Measurements from ENCODE around the gene GNB1.

GNB1 gene

GRCh38 chr1:1922956-1923833 lies 32.3 kb upstream of the GNB1 start:
- no peak for DNase-seq (ENCODE audit: low spot score)

GRCh38 chr1:1922702-1922955 lies 31.7 kb upstream of the GNB1 start:
- no peak for DNase-seq (ENCODE audit: low spot score)

- DNase-seq (ENCODE audit: low spot score), result no peak
Measured at GRCh38 chr1:1921901-1922701, 31.2 kb upstream of the GNB1 start.

- no peak for DNase-seq (ENCODE audit: low spot score)
Measured at GRCh38 chr1:1921459-1921862, 30.6 kb upstream of the GNB1 start.

- DNase-seq (ENCODE audit: low spot score), result no peak
Measured at GRCh38 chr1:1920608-1921458, 29.9 kb upstream of the GNB1 start.

GRCh38 chr1:1920057-1920607 lies 29.2 kb upstream of the GNB1 start:
- no peak for DNase-seq (ENCODE audit: low spot score)

GRCh38 chr1:1919304-1920056 lies 28.6 kb upstream of the GNB1 start:
- DNase-seq (ENCODE audit: low spot score), result peak; percentile 100

GRCh38 chr1:1918901-1919303 lies 28.0 kb upstream of the GNB1 start, which contains the start of gene TMEM52:
TMEM52 (minus strand) TSS chr1:1919279; CDS start chr1:1919265, 14 bp downstream.
- no peak for DNase-seq (ENCODE audit: low spot score)

- no peak for DNase-seq (ENCODE audit: low spot score)
Measured at GRCh38 chr1:1917995-1918900, 27.4 kb upstream of the GNB1 start.

- no peak for DNase-seq (ENCODE audit: low spot score)
Measured at GRCh38 chr1:1917304-1917976, 26.6 kb upstream of the GNB1 start.

- DNase-seq (ENCODE audit: low spot score), result no peak
Measured at GRCh38 chr1:1916851-1917251, 26.0 kb upstream of the GNB1 start.

GRCh38 chr1:1915911-1916840 lies 25.3 kb upstream of the GNB1 start:
- DNase-seq (ENCODE audit: low spot score), result no peak

- no peak for DNase-seq (ENCODE audit: low spot score)
Measured at GRCh38 chr1:1914971-1915692, 24.2 kb upstream of the GNB1 start, which contains the start of gene CALML6. CALML6 (plus strand) TSS chr1:1915260; CDS start chr1:1915281, 21 bp downstream.

GRCh38 chr1:1914101-1914970 lies 23.4 kb upstream of the GNB1 start:
- no peak for DNase-seq (ENCODE audit: low spot score)

GRCh38 chr1:1911350-1912041 lies 20.6 kb upstream of the GNB1 start:
- no peak for DNase-seq (ENCODE audit: low spot score)

- DNase-seq (ENCODE audit: low spot score), result no peak
Measured at GRCh38 chr1:1910651-1911331, 19.9 kb upstream of the GNB1 start.

Data from AG08396 (cell line).